ENCODE results near the gene PALM.

- TF ChIP-seq CTCF (IDR thresholded peaks at IDR 0.05) (no peak), POLR2A (IDR thresholded peaks at IDR 0.05) (no peak), EP300 (IDR thresholded peaks at IDR 0.05) (no peak), POLR2AphosphoS5 (IDR thresholded peaks at IDR 0.05) (no peak)
These were observed 5.4 kb upstream of the PALM start for GRCh38 chr19:703329-703650.
